Measurements from ENCODE around the gene C6orf136.
A peak's percentile ranks its signal among the peaks of the same experiment; 100 is the strongest.

The C6orf136 gene

DNA sequence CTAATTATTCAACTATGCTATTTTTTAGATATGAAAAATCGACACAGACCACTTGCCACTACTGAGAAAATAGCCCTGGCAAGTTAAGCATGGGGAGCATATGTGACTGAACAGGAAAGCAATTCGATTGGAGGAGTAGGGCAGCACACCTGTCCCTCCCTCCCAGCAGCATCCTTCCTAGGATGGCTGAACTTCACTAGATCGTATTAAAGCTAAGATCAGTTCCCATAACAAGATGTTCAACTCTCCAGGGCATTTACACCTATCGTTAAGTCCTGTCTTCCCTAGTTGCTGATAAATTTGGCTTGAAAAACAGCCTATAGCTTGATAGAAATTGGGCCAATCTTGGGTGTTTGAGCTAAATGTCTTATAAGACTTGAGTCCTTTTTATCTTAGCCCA, 36.9 kb upstream of the C6orf136 start:
- Histone ChIP-seq H2AFZ (ENCODE audit: low read depth) (no peak overlapping the region), H3K27ac (no peak overlapping the region), H4K20me1 (ENCODE audit: insufficient read depth) (no peaks in the 10 kb centered on the region), H3K4me2 (no peak overlapping the region), H3K36me3 (ENCODE audit: insufficient read depth) (peaks cover 21% of the 10 kb centered on the region; the same call in 1 of the 2 replicates), H3K79me2 (ENCODE audit: insufficient read depth, low read depth) (peaks cover 26% of the 10 kb centered on the region; the same call in 1 of the 2 replicates), H3K9ac (no peak overlapping the region), H3K27me3 (ENCODE audit: insufficient read depth, low read depth) (no peaks in the 10 kb centered on the region), H3K4me1 (ENCODE audit: low read depth, poor library complexity, severe bottlenecking) (peaks cover 20% of the 10 kb centered on the region), H3K4me3 (IDR thresholded peaks at IDR 0.05; ENCODE audit: insufficient read depth, low read depth, low read length) (no peak overlapping the region)
- TF ChIP-seq, protein P1, sequence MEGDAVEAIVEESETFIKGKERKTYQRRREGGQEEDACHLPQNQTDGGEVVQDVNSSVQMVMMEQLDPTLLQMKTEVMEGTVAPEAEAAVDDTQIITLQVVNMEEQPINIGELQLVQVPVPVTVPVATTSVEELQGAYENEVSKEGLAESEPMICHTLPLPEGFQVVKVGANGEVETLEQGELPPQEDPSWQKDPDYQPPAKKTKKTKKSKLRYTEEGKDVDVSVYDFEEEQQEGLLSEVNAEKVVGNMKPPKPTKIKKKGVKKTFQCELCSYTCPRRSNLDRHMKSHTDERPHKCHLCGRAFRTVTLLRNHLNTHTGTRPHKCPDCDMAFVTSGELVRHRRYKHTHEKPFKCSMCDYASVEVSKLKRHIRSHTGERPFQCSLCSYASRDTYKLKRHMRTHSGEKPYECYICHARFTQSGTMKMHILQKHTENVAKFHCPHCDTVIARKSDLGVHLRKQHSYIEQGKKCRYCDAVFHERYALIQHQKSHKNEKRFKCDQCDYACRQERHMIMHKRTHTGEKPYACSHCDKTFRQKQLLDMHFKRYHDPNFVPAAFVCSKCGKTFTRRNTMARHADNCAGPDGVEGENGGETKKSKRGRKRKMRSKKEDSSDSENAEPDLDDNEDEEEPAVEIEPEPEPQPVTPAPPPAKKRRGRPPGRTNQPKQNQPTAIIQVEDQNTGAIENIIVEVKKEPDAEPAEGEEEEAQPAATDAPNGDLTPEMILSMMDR (conservative IDR thresholded peaks at IDR 0.05; ENCODE audit: low read depth, low read length) = no peak

DNA sequence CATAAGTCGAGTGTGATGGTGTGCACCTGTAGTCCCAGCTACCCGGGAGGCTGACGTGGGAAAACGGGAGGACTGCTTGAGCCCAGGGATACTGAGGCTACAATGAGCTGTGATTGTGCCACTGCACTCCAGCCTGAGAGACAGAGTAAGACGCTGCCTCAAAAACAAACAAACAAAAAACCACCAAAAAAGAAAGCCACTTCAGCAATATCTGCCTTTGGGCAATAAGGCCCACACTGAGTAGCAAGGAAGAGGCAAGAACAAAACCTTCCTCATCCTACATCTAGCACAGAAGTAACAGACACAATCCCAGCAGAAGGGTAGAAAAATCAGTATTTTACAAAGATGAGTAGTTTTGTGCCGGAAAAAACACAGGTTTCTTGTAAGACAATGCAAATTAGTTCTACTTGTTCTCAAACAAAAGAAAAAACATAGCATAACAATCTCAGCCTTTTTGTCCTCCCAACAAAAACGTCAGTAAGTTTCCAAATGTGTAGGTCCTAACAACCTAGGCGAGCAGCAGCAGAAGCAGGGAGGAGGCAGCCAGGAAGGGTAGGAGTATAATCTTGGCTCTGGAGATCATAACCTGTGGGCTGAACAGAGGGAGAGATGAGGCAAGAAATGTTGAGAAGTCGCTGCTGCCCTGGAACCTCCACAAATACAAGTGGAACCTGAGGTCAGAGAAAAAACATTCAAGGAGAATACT, 35.6 kb upstream of the C6orf136 start:
- no peak overlapping the region for H3K9ac ChIP-seq
- peaks cover 16% of the 10 kb centered on the region; the same call in 1 of the 2 replicates for H3K36me3 ChIP-seq (ENCODE audit: insufficient read depth)
- H3K27me3 ChIP-seq (ENCODE audit: insufficient read depth, low read depth) = no peaks in the 10 kb centered on the region
- H3K79me2 ChIP-seq (ENCODE audit: insufficient read depth, low read depth) = peaks cover 39% of the 10 kb centered on the region
- no peak overlapping the region for H2AFZ ChIP-seq (ENCODE audit: low read depth)
- no peaks in the 10 kb centered on the region for H4K20me1 ChIP-seq (ENCODE audit: insufficient read depth)
- no peak overlapping the region for H3K4me3 ChIP-seq (IDR thresholded peaks at IDR 0.05; ENCODE audit: insufficient read depth, low read depth, low read length)
- TF ChIP-seq, protein P1 (conservative IDR thresholded peaks at IDR 0.05; ENCODE audit: low read depth, low read length) = no peak
- H3K4me1 ChIP-seq (ENCODE audit: low read depth, poor library complexity, severe bottlenecking) = peaks cover 20% of the 10 kb centered on the region
- no peak overlapping the region for H3K4me2 ChIP-seq
- no peak overlapping the region; the same call in 1 of the 2 replicates for H3K27ac ChIP-seq

DNA sequence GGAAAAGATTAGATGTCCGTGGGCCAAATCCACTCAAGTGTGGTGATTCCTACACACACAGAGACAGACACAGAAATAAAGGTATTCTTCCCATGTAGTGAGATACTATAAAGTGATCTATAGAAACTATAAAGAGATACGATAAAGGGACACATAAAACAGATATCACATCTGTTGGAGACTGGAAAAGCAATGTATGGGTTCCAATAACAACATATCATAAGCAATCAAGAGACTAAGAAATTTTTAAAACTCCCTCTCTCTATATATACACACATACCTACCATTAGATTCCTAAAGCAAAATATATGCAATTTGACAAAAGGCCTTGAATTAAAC, 35.1 kb upstream of the C6orf136 start:
- Histone ChIP-seq H3K9ac (no peak overlapping the region), H3K4me2 (no peak overlapping the region), H3K27me3 (ENCODE audit: insufficient read depth, low read depth) (no peaks in the 10 kb centered on the region), H3K27ac (no peak overlapping the region; the same call in 1 of the 2 replicates), H3K4me3 (IDR thresholded peaks at IDR 0.05; ENCODE audit: insufficient read depth, low read depth, low read length) (no peak overlapping the region), H3K36me3 (ENCODE audit: insufficient read depth) (peaks cover 16% of the 10 kb centered on the region; the same call in 1 of the 2 replicates), H2AFZ (ENCODE audit: low read depth) (no peak overlapping the region), H4K20me1 (ENCODE audit: insufficient read depth) (no peaks in the 10 kb centered on the region), H3K4me1 (ENCODE audit: low read depth, poor library complexity, severe bottlenecking) (peaks cover 20% of the 10 kb centered on the region), H3K79me2 (ENCODE audit: insufficient read depth, low read depth) (peaks cover 44% of the 10 kb centered on the region)
- TF ChIP-seq, protein P1 (conservative IDR thresholded peaks at IDR 0.05; ENCODE audit: low read depth, low read length) = no peak

DNA sequence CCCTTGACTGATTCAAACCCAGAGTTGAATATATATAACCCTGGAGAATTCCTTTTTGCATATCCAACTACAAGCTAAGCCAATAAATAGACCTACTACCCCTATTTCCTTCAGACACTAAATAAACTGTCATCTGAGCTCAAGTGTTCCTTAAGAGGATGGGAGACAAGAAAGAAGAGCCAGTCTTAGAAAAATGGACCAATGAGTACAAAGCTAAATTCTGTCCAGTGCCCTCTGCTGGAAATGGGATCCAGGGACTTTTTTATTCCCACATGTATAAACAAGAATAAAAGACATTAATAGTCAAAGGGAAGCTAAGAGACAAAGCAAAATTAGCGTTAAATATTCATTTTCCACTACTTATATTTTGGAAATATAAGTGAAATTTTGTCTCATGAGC, 34.7 kb upstream of the C6orf136 start:
- Histone ChIP-seq H3K4me3 (IDR thresholded peaks at IDR 0.05; ENCODE audit: insufficient read depth, low read depth, low read length) (no peak overlapping the region), H4K20me1 (ENCODE audit: insufficient read depth) (no peaks in the 10 kb centered on the region), H3K79me2 (ENCODE audit: insufficient read depth, low read depth) (peaks cover 47% of the 10 kb centered on the region), H3K4me2 (no peak overlapping the region), H2AFZ (ENCODE audit: low read depth) (no peak overlapping the region), H3K27me3 (ENCODE audit: insufficient read depth, low read depth) (no peaks in the 10 kb centered on the region), H3K9ac (no peak overlapping the region), H3K27ac (peak overlapping the region; percentile 10; the same call in 1 of the 2 replicates), H3K4me1 (ENCODE audit: low read depth, poor library complexity, severe bottlenecking) (peaks cover 20% of the 10 kb centered on the region), H3K36me3 (ENCODE audit: insufficient read depth) (peaks cover 13% of the 10 kb centered on the region; the same call in 1 of the 2 replicates)
- TF ChIP-seq, protein P1 (conservative IDR thresholded peaks at IDR 0.05; ENCODE audit: low read depth, low read length) = no peak

All from KMS-11 (cell line).